ENCODE measurements around the gene ECPAS. TPM values are rescaled to one million over a fixed set of nuclear protein-coding genes. Genes with fewer than 3 reads are reported as not detected.
"Not testable (repeated sequence)": the region's sequence is repeated elsewhere in the genome, so short reads cannot be mapped to it uniquely, and the experiment has no call there.

ECPAS gene
- total RNA-seq, 1 experiment from 2014 or later = 106 TPM

GRCh38 chr9:111405701-111406100 is 78.5 kb downstream of the ECPAS start:
- Mint-ChIP-seq H3K36me3 (ENCODE audit: insufficient read depth in 1 of 3, low read depth in 3 of 3) (peaks cover 79 to 83% (median 82%) of the 10 kb centered on the region in 3 experiments), H3K27ac (no peak overlapping the region), H3K4me1 (peaks cover 8 to 30% of the 10 kb centered on the region in 2 experiments), H3K27me3 (ENCODE audit: low read depth) (no peaks in the 10 kb centered on the region), H3K4me3 (no peak overlapping the region), H3K9me3 (peaks cover 25 to 44% of the 10 kb centered on the region in 2 experiments)
- H3K79me2 ChIP-seq (ENCODE audit: insufficient read depth, low read length) = no peaks in the 10 kb centered on the region
- no peak overlapping the region for H4K8ac ChIP-seq (replicated peaks; ENCODE audit: insufficient read length, low read depth, low read length)
- no peak overlapping the region for H2BK12ac ChIP-seq (ENCODE audit: insufficient read length, low read depth, low read length)
- H3K9me3 ChIP-seq (ENCODE audit: control insufficient read depth, low read depth, low read length) = no peaks in the 10 kb centered on the region
- TF ChIP-seq CTCF (conservative IDR thresholded peaks at IDR 0.05) = no peak
- H2BK5ac ChIP-seq (ENCODE audit: insufficient read length, low read length) = no peak overlapping the region
- H3K27me3 ChIP-seq (ENCODE audit: insufficient read depth, low read length) = no peaks in the 10 kb centered on the region
- no peak overlapping the region for H3K14ac ChIP-seq (ENCODE audit: insufficient read depth, low read length)
- no peak overlapping the region for H3K18ac ChIP-seq (ENCODE audit: insufficient read length, low read depth, low read length)
- no peak overlapping the region for H3T11ph ChIP-seq (ENCODE audit: low read length)
- H3K9ac ChIP-seq (ENCODE audit: extremely low read depth, insufficient read length, low read length) = no peak overlapping the region
- no peak overlapping the region for H3K23ac ChIP-seq (ENCODE audit: insufficient read length, low read depth, low read length)
- no peak overlapping the region for H2BK20ac ChIP-seq (ENCODE audit: low read depth, low read length, poor library complexity, severe bottlenecking)
- no peak overlapping the region for H2AFZ ChIP-seq (ENCODE audit: low read length)
- no peak overlapping the region for H2BK15ac ChIP-seq (ENCODE audit: low read depth, low read length)
- no peak overlapping the region for H2AK5ac ChIP-seq (ENCODE audit: insufficient read length, low read length)
- no peak overlapping the region for H2BK120ac ChIP-seq (ENCODE audit: low read depth, low read length, poor library complexity, severe bottlenecking)
- no peak overlapping the region for H3K27ac ChIP-seq (ENCODE audit: insufficient read length, low read depth, low read length)
- H3K79me1 ChIP-seq (ENCODE audit: insufficient read depth, low read depth, low read length, poor library complexity, severe bottlenecking) = no peaks in the 10 kb centered on the region
- no peak overlapping the region for H3K4ac ChIP-seq (ENCODE audit: low read depth, low read length)
- 0 out of 2 replicates have a peak, but pooled peaks cover 5% of the 10 kb centered on the region for H3K4me1 ChIP-seq (ENCODE audit: insufficient read depth, low read length)
- no peak for DNase-seq
- H3K23me2 ChIP-seq (ENCODE audit: insufficient read length, low read depth, low read length, poor library complexity, severe bottlenecking) = no peaks in the 10 kb centered on the region
- H3K4me2 ChIP-seq (ENCODE audit: insufficient read depth, insufficient read length, low read length) = no peak overlapping the region
- no peak overlapping the region for H4K5ac ChIP-seq (ENCODE audit: insufficient read length, low read depth, low read length)
- H3K56ac ChIP-seq (ENCODE audit: insufficient read length, low read depth, low read length) = no peak overlapping the region
- H4K20me1 ChIP-seq (ENCODE audit: control insufficient read depth, insufficient read depth, insufficient read length) = no peaks in the 10 kb centered on the region
- no peak overlapping the region for H4K91ac ChIP-seq (ENCODE audit: insufficient read length, low read depth, low read length)

- H2BK15ac ChIP-seq (ENCODE audit: low read depth, low read length); H3K27ac ChIP-seq (ENCODE audit: insufficient read length, low read depth, low read length); H3K23ac ChIP-seq (ENCODE audit: insufficient read length, low read depth, low read length); H3K79me2 ChIP-seq (ENCODE audit: insufficient read depth, low read length); H3K18ac ChIP-seq (ENCODE audit: insufficient read length, low read depth, low read length); H3K9me3 ChIP-seq (ENCODE audit: control insufficient read depth, low read depth, low read length); H2AK5ac ChIP-seq (ENCODE audit: insufficient read length, low read length); H3K23me2 ChIP-seq (ENCODE audit: insufficient read length, low read depth, low read length, poor library complexity, severe bottlenecking); H4K5ac ChIP-seq (ENCODE audit: insufficient read length, low read depth, low read length); DNase-seq; H2BK5ac ChIP-seq (ENCODE audit: insufficient read length, low read length); H3K27me3 ChIP-seq (ENCODE audit: insufficient read depth, low read length); H3K9ac ChIP-seq (ENCODE audit: extremely low read depth, insufficient read length, low read length); H3K27me3 Mint-ChIP-seq (ENCODE audit: low read depth); H3T11ph ChIP-seq (ENCODE audit: low read length); H3K4ac ChIP-seq (ENCODE audit: low read depth, low read length); H4K91ac ChIP-seq (ENCODE audit: insufficient read length, low read depth, low read length); H4K8ac ChIP-seq (replicated peaks; ENCODE audit: insufficient read length, low read depth, low read length); H2BK12ac ChIP-seq (ENCODE audit: insufficient read length, low read depth, low read length); H3K56ac ChIP-seq (ENCODE audit: insufficient read length, low read depth, low read length); H3K4me3 Mint-ChIP-seq; H2BK120ac ChIP-seq (ENCODE audit: low read depth, low read length, poor library complexity, severe bottlenecking); H3K4me1 ChIP-seq (ENCODE audit: insufficient read depth, low read length); H3K79me1 ChIP-seq (ENCODE audit: insufficient read depth, low read depth, low read length, poor library complexity, severe bottlenecking); H2BK20ac ChIP-seq (ENCODE audit: low read depth, low read length, poor library complexity, severe bottlenecking); H2AFZ ChIP-seq (ENCODE audit: low read length); H4K20me1 ChIP-seq (ENCODE audit: control insufficient read depth, insufficient read depth, insufficient read length); H3K14ac ChIP-seq (ENCODE audit: insufficient read depth, low read length); H3K27ac Mint-ChIP-seq; H3K4me2 ChIP-seq (ENCODE audit: insufficient read depth, insufficient read length, low read length): not testable (repeated sequence)
- WGBS (ENCODE audit: extremely low coverage, insufficient read length, low lambda C conversion rate) = no CpG with 5 or more reads among the region's 5 CpGs
- peaks cover 32 to 48% of the 10 kb centered on the region in 2 experiments for H3K9me3 Mint-ChIP-seq
- H3K36me3 Mint-ChIP-seq (ENCODE audit: insufficient read depth in 1 of 3, low read depth in 3 of 3) = peaks cover 71 to 75% (median 71%) of the 10 kb centered on the region in 3 experiments
- H3K4me1 Mint-ChIP-seq = peaks cover 0 to 22% of the 10 kb centered on the region in 2 experiments; a peak in 2 of 4 replicates
These were observed 82.7 kb downstream of the ECPAS start for GRCh38 chr9:111401486-111401885.
